Measurements from ENCODE around the gene MPPE1. TPM values are rescaled to one million over a fixed set of nuclear protein-coding genes. Genes with fewer than 3 reads are reported as not detected.
A peak's percentile ranks its signal among the peaks of the same experiment; 100 is the strongest.
"Not testable (repeated sequence)": the region's sequence is repeated elsewhere in the genome, so short reads cannot be mapped to it uniquely, and the experiment has no call there.

The MPPE1 gene
- total RNA-seq, 1 donor, result 38.0 TPM

DNA sequence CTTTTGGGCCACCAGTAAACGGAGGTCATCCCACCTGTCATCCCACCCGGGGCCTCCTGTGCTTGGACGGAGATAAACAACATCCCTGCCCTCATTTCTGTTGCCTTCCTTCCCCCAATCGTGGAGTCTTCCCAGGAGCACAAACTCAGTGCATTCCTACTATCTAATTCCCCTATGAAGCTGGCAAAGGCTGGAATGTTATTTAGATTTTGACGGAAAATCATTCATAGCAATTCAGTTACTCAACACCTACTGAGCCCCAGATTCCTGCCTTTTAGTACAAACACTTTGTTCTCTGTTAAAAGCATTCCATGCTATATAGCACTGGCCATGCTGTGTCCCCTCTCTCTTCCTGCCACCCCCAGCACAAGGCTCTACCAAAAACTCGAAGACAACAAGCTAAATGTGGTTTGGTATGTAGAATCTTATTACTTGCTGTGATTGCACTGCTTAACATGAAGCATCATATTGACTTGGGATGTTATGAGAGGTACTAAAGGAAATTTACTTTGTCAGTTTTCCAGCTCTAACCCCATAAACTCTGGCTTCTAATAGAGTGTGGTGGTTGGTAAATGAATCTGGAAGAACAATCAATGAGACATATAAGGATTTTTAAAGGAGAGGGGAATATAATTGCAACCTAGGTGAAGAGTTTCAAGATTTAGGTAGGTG, 40.9 kb upstream of the MPPE1 start:
- no peaks in the 10 kb centered on the region for H4K20me1 ChIP-seq (ENCODE audit: insufficient read depth, low read length)
- DNase-seq (ENCODE audit: insufficient read length, low spot score, missing footprints), result no peak
- peak overlapping the region; percentile 10 for H3K4me2 ChIP-seq (ENCODE audit: insufficient read depth, low read length)
- no peaks in the 10 kb centered on the region for H3K36me3 ChIP-seq (ENCODE audit: insufficient read depth, low read length)
- H3K9me3 ChIP-seq (ENCODE audit: low read depth, low read length), result no peaks in the 10 kb centered on the region
- H3K27me3 ChIP-seq (ENCODE audit: insufficient read depth, low read length), result no peaks in the 10 kb centered on the region
- peaks cover 38% of the 10 kb centered on the region for H3K4me1 ChIP-seq (ENCODE audit: insufficient read depth, low read length)
- TF ChIP-seq, protein P1, sequence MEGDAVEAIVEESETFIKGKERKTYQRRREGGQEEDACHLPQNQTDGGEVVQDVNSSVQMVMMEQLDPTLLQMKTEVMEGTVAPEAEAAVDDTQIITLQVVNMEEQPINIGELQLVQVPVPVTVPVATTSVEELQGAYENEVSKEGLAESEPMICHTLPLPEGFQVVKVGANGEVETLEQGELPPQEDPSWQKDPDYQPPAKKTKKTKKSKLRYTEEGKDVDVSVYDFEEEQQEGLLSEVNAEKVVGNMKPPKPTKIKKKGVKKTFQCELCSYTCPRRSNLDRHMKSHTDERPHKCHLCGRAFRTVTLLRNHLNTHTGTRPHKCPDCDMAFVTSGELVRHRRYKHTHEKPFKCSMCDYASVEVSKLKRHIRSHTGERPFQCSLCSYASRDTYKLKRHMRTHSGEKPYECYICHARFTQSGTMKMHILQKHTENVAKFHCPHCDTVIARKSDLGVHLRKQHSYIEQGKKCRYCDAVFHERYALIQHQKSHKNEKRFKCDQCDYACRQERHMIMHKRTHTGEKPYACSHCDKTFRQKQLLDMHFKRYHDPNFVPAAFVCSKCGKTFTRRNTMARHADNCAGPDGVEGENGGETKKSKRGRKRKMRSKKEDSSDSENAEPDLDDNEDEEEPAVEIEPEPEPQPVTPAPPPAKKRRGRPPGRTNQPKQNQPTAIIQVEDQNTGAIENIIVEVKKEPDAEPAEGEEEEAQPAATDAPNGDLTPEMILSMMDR (IDR thresholded peaks at IDR 0.05; ENCODE audit: extremely low read depth, low read depth, low read length), result no peak
- H3K4me3 ChIP-seq (ENCODE audit: insufficient read depth, low read length), result no peak overlapping the region
- no peak overlapping the region for H2AFZ ChIP-seq (ENCODE audit: low read length)
- H3K79me2 ChIP-seq (ENCODE audit: insufficient read depth, low read length), result no peaks in the 10 kb centered on the region
- peak overlapping the region; percentile 19 for H3K27ac ChIP-seq (ENCODE audit: low read depth, low read length)

DNA sequence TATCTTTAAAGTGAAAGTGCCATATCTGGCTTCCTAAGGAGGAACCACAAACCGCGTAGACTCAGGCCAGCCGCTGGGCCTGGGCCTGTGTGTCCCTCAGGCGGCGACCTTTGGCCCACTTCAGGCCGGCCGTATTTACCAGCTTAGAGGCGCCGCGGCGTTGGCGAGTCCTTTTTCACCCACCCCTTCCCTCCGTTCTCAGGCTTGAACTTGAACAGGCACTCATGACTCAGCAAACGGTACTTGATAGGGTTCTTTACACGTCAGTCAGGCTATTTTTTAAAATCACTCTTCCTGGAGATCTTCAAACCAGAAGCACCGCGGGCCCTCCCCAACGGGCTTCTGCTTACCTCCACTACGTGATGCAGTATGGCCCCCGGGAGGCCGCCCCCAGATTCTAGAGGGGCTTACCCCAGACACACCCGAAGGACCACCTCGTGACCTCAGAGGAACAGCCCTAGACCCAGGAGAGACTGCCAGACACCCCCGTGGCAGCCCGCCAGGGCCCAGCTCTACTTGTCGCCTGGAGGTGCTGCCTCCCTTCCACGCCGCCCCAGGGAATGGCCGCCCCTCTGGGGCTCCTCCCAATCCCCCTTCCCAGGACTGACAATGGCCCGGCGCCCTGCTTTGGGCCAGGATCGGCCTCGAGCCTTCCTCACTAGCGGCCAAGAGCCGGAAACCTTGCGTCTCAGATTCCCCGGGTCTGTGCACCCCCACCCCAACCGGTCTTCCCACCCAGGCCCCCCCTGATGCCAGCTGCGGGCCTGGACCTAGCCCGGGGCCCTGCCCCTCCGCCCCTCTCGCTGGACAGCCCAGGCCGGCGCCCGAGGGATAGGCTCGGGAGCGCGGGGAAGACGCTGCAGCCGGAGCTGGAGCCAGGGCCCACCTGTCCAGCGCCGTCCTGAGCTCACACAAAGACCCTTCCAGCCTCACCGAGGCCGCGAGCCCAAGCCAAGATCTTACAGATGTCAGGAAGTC, 39.4 kb upstream of the MPPE1 start:
- peak; percentile 92 for DNase-seq (ENCODE audit: insufficient read length, low spot score, missing footprints)
- peak overlapping the region; percentile 71 for H3K4me3 ChIP-seq (ENCODE audit: insufficient read depth, low read length)
- no peaks in the 10 kb centered on the region for H3K27me3 ChIP-seq (ENCODE audit: insufficient read depth, low read length)
- peak overlapping the region; percentile 94 for H3K27ac ChIP-seq (ENCODE audit: low read depth, low read length)
- TF ChIP-seq, protein P1 (IDR thresholded peaks at IDR 0.05; ENCODE audit: extremely low read depth, low read depth, low read length), result no peak
- peak overlapping the region; percentile 93 for H2AFZ ChIP-seq (ENCODE audit: low read length)
- peaks cover 36% of the 10 kb centered on the region for H3K4me1 ChIP-seq (ENCODE audit: insufficient read depth, low read length)
- H3K9me3 ChIP-seq (ENCODE audit: low read depth, low read length), result no peaks in the 10 kb centered on the region
- H3K36me3 ChIP-seq (ENCODE audit: insufficient read depth, low read length), result no peaks in the 10 kb centered on the region
- no peaks in the 10 kb centered on the region for H3K79me2 ChIP-seq (ENCODE audit: insufficient read depth, low read length)
- no peaks in the 10 kb centered on the region for H4K20me1 ChIP-seq (ENCODE audit: insufficient read depth, low read length)
- peak overlapping the region; percentile 86 for H3K4me2 ChIP-seq (ENCODE audit: insufficient read depth, low read length)

DNA sequence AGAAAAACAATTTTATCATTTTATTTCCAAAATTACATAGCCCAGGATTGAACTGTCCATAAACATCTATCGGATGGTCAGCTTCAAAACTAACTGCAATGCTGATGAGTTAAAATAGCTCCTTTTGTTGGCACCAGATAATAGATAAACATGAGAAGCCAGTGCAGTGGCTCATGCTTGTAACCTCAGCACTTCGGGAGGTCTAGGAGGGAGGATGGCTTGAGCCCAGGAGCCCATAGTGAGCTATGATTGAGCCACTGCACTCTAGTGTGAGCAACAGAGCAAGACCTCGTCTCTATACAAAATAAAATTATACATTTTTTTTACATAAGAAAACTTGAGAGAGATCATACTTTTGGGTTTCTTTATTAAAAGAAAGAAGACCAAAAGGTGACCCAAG, 38.6 kb upstream of the MPPE1 start:
- H3K4me1 ChIP-seq (ENCODE audit: insufficient read depth, low read length), result peaks cover 36% of the 10 kb centered on the region
- no peaks in the 10 kb centered on the region for H3K79me2 ChIP-seq (ENCODE audit: insufficient read depth, low read length)
- peak overlapping the region; percentile 71 for H3K4me3 ChIP-seq (ENCODE audit: insufficient read depth, low read length)
- H3K27me3 ChIP-seq (ENCODE audit: insufficient read depth, low read length), result no peaks in the 10 kb centered on the region
- H4K20me1 ChIP-seq (ENCODE audit: insufficient read depth, low read length), result no peaks in the 10 kb centered on the region
- no peaks in the 10 kb centered on the region for H3K36me3 ChIP-seq (ENCODE audit: insufficient read depth, low read length)
- peak overlapping the region; percentile 94 for H3K27ac ChIP-seq (ENCODE audit: low read depth, low read length)
- peak overlapping the region; percentile 68 for H2AFZ ChIP-seq (ENCODE audit: low read length)
- no peaks in the 10 kb centered on the region for H3K9me3 ChIP-seq (ENCODE audit: low read depth, low read length)
- TF ChIP-seq, protein P1 (IDR thresholded peaks at IDR 0.05; ENCODE audit: extremely low read depth, low read depth, low read length), result no peak
- no peak for DNase-seq (ENCODE audit: insufficient read length, low spot score, missing footprints)
- H3K4me2 ChIP-seq (ENCODE audit: insufficient read depth, low read length), result peak overlapping the region; percentile 86

DNA sequence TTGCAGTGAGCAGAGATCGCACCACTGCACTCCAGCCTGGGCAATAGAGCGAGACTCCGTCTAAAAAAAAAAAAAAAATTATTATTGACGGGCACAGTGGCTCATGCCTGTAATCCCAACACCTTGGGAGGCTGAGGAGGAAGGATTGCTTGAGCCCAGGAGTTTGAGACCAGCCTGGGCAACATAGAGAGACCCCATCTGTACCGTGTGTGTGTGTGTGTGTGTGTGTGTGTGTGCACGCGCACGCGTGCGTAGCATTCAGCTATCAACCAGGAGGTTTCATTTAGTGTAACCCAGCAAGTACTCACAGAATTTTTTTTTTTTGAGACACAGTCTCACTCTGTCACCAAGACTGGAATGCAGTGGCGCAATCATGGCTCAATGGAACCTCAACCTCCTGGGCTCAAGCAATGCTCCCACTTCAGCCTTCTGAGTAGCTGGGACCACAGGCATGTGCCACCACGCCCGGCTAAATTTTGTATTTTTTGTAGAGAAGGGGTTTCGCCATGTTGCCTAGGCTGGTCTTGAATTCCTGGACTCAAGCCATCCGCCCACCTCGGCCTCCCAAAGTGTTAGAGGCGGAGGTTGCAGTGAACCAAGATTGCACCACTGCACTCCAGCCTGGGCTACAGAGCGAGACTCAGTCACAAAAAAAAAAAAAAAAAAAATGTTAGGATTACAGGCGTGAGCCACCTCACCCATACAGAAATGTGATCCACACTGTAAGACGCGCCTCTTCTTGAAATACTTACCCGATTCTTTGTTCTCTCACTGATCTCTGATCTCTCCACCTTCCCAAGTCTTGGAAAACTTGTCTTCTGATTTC, 37.9 kb upstream of the MPPE1 start:
- not testable (repeated sequence) for H3K27me3 ChIP-seq (ENCODE audit: insufficient read depth, low read length); DNase-seq (ENCODE audit: insufficient read length, low spot score, missing footprints); H3K9me3 ChIP-seq (ENCODE audit: low read depth, low read length); H3K36me3 ChIP-seq (ENCODE audit: insufficient read depth, low read length); H3K79me2 ChIP-seq (ENCODE audit: insufficient read depth, low read length); H4K20me1 ChIP-seq (ENCODE audit: insufficient read depth, low read length)
- H3K4me3 ChIP-seq (ENCODE audit: insufficient read depth, low read length), result peak overlapping the region; percentile 71
- H3K4me2 ChIP-seq (ENCODE audit: insufficient read depth, low read length), result peak overlapping the region; percentile 86
- peak overlapping the region; percentile 68 for H2AFZ ChIP-seq (ENCODE audit: low read length)
- H3K4me1 ChIP-seq (ENCODE audit: insufficient read depth, low read length), result peaks cover 36% of the 10 kb centered on the region
- H3K27ac ChIP-seq (ENCODE audit: low read depth, low read length), result peak overlapping the region; percentile 94

All from osteoblast (primary cell).